Transverse colon (tissue), 4 donors: ENCODE results near the gene PTPN18. TPM values are rescaled to one million over a fixed set of nuclear protein-coding genes. Genes with fewer than 3 reads are reported as not detected.

Experiments
- DNase-seq: peaks from one replicate; pipeline ENCODE4 v3.0.0-alpha.2; 2019
- H3K27ac ChIP-seq, 4 donors: fragments of 200-600 bp; sonication (generic); 2 replicates each; pipeline ENCODE4 v1.5.1; 2016 to 2018; ENCODE audit warnings: inconsistent platforms in 4 of 4
- H3K27me3 ChIP-seq: fragments of 200-600 bp; sonication (generic); 2 replicates; pipeline ENCODE4 v1.5.1; 2017; ENCODE audit warnings: inconsistent platforms
- H3K36me3 ChIP-seq, 4 donors: fragments of 200-600 bp; sonication (generic); 2 replicates each; pipeline ENCODE4 v1.5.1; 2017 to 2019; ENCODE audit warnings: inconsistent platforms in 4 of 4
- H3K4me1 ChIP-seq, 4 donors: fragments of 200-600 bp; sonication (generic); 2 replicates each; pipeline ENCODE4 v1.5.1; 2017 to 2020; ENCODE audit warnings: inconsistent platforms in 4 of 4
- H3K4me3 ChIP-seq, 4 donors: fragments of 200-600 bp; sonication (generic); 1 replicate in 1 of 4; 2 replicates in 3 of 4; pipeline versions ENCODE4 v1.5.1 to v1.6.1; 2017 to 2019; ENCODE audit warnings: inconsistent platforms in 4 of 4
- H3K9me3 ChIP-seq, 2 donors: fragments of 200-600 bp; sonication (generic); 2 replicates each; pipeline ENCODE4 v1.5.1; 2017 to 2019; ENCODE audit warnings: inconsistent platforms in 2 of 2
- EP300 ChIP-seq: sonication (generic); formaldehyde crosslinking; IDR thresholded peaks from one replicate; pipeline ENCODE4 v1.6.1; 2017; ENCODE audit warnings: antibody characterized with exemption, low read depth
- POLR2A ChIP-seq: fragments of 450-650 bp; IDR thresholded peaks from one replicate; pipeline ENCODE4 v1.6.1; 2016; ENCODE audit warnings: antibody characterized with exemption, mild to moderate bottlenecking, moderate library complexity
- POLR2AphosphoS5 ChIP-seq, 3 donors: sonication (generic); formaldehyde crosslinking; IDR thresholded peaks; one replicate each; pipeline ENCODE4 v1.6.1; 2016; ENCODE audit warnings: antibody characterized with exemption in 3 of 3
- WGBS, 2 donors: methylation state at CpG; one replicate each; pipeline ENCODE4 v1.1.5; 2018; ENCODE audit warnings: low coverage in 1 of 2; 5-methylcytosine and 5-hydroxymethylcytosine counted together
- in situ Hi-C, 4 donors: fragments of 200-750 bp; cut with MboI; loops; one replicate each; pipeline versions ENCODE4 v1.15.0 to v1.15.1; 2017; ENCODE audit warnings: low sequenced_read_pairs in 3 of 4, low pct_ligation_motif_present in 1 of 4, low pct_unique_long_range_greater_than_20kb in 1 of 4
- intact Hi-C: fragments of 100-400 bp; cut with DNase I; formaldehyde crosslinking; loops from one replicate; pipeline ENCODE4 v1.15.1; 2023; ENCODE audit warnings: low total_unique reads
- total RNA-seq, 4 donors: library from RNA; depleted of rRNA; stranded (reverse); fragments of >200 nt; gene quantifications; one replicate each; pipeline ENCODE4 v1.1.0, GENCODE V29; 2016
- TF ChIP-seq, protein P1 (sequence below), 5 experiments: fragments of 200-600 bp in 3 of 5; fragments of 450-650 bp in 2 of 5; sonication (generic) in 3 of 5; IDR thresholded peaks; 1 replicate in 2 of 5; 2 replicates in 3 of 5; pipeline ENCODE4 v1.5.1; 2016 to 2017; ENCODE audit warnings: antibody characterized with exemption in 5 of 5, inconsistent platforms in 3 of 5, mild to moderate bottlenecking in 2 of 5, moderate library complexity in 1 of 5

PTPN18 gene
- total RNA-seq, 4 donors from 2014 or later, result 136 to 168 (median 148) TPM

- no peak for TF ChIP-seq EP300
- TF ChIP-seq, protein P1, sequence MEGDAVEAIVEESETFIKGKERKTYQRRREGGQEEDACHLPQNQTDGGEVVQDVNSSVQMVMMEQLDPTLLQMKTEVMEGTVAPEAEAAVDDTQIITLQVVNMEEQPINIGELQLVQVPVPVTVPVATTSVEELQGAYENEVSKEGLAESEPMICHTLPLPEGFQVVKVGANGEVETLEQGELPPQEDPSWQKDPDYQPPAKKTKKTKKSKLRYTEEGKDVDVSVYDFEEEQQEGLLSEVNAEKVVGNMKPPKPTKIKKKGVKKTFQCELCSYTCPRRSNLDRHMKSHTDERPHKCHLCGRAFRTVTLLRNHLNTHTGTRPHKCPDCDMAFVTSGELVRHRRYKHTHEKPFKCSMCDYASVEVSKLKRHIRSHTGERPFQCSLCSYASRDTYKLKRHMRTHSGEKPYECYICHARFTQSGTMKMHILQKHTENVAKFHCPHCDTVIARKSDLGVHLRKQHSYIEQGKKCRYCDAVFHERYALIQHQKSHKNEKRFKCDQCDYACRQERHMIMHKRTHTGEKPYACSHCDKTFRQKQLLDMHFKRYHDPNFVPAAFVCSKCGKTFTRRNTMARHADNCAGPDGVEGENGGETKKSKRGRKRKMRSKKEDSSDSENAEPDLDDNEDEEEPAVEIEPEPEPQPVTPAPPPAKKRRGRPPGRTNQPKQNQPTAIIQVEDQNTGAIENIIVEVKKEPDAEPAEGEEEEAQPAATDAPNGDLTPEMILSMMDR (IDR thresholded peaks at IDR 0.05), result no peak
- no peak for TF ChIP-seq POLR2A
- no peak for TF ChIP-seq POLR2AphosphoS5 (IDR thresholded peaks at IDR 0.05)
- no peak overlapping the region for H3K27ac ChIP-seq
- peaks cover 3 to 8% (median 5%) of the 10 kb centered on the region in 4 donors for H3K4me1 ChIP-seq
- 79 to 80% methylated on average over 2 to 6 of the region's 6 CpGs for WGBS, 2 donors
- DNase-seq, result no peak
- H3K27me3 ChIP-seq, result peaks cover 28% of the 10 kb centered on the region
- no peaks in the 10 kb centered on the region for H3K9me3 ChIP-seq
- in situ Hi-C loops, result loop anchor here (10.0 to 25.0 kb wide), 6 partner anchors 149 to 753 kb away; partner anchors contain the start of genes FAM168B (in 1 of the 4), MZT2B (in 1 of the 4) and SMPD4 (in 1 of the 4)
- intact Hi-C loops, result loop anchor here (10.0 kb wide), 2 partner anchors 149 to 399 kb away; partner anchors contain the start of genes MZT2B and SMPD4
- peaks cover 0 to 5% (median 2%) of the 10 kb centered on the region in 4 donors for H3K36me3 ChIP-seq
- H3K4me3 ChIP-seq, result no peak overlapping the region
Measured at GRCh38 chr2:130334026-130334425, 21.8 kb upstream of the PTPN18 start.

- Histone ChIP-seq H3K27me3 (peaks cover 19% of the 10 kb centered on the region), H3K27ac (no peak overlapping the region), H3K36me3 (peaks cover 0 to 12% (median 3%) of the 10 kb centered on the region in 4 donors), H3K4me3 (no peak overlapping the region), H3K9me3 (no peaks in the 10 kb centered on the region), H3K4me1 (peaks cover 3 to 8% (median 5%) of the 10 kb centered on the region in 4 donors)
- DNase-seq, result no peak
- in situ Hi-C loops, result loop anchor here (10.0 to 25.0 kb wide), 6 partner anchors 150 to 752 kb away; partner anchors contain the start of genes FAM168B (in 1 of the 4), MZT2B (in 1 of the 4) and SMPD4 (in 1 of the 4)
- intact Hi-C loops, result loop anchor here (10.0 kb wide), 2 partner anchors 150 to 400 kb away; partner anchors contain the start of genes MZT2B and SMPD4
- no peak for TF ChIP-seq EP300
Measured at GRCh38 chr2:130335226-130335625, 20.6 kb upstream of the PTPN18 start.

DNA sequence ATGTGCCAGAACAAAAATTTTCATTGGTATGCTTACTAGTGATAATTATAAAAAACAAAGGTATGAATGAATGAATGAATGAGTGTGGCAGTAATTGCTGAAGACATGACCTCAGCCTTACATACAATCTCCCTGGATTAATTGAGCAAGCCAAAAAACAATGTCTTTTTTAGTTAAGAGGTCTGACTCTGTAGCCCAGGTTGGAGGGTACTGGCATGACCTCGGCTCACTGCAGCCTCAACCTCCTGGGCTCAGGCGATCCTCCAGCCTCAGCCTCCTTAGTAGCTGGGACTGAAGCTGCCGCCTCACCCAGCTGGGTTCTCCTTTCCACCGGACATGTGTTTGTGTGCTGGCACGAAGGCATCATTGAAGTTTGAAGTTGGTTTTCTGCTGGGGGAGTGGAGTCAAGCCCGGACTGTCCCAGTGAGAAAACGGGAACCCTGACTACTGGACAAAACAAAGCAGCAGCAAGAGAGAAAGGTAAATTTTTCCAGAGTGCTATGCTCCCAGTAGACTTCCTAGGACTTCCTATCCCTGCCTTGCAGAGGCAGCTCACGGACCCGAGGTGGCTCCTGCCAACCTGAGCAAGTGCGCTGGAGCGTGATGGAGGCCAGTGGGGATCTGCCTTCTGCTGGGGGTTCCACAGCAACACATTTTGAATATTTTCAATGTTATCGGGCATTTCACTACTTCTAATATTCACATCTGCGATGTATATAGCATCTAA, 19.5 kb upstream of the PTPN18 start:
- TF ChIP-seq POLR2AphosphoS5 (IDR thresholded peaks at IDR 0.05) (no peak), EP300 (no peak), POLR2A (no peak)
- TF ChIP-seq, protein P1 (IDR thresholded peaks at IDR 0.05), result no peak
- no peak for DNase-seq
- H3K27me3 ChIP-seq, result peaks cover 8% of the 10 kb centered on the region
- H3K4me1 ChIP-seq, result peaks cover 7 to 15% (median 11%) of the 10 kb centered on the region in 4 donors
- in situ Hi-C loops (loop anchor here (10.0 to 25.0 kb wide), 6 partner anchors 152 to 751 kb away; partner anchors contain the start of genes FAM168B (in 1 of the 4), MZT2B (in 1 of the 4) and SMPD4 (in 1 of the 4)), intact Hi-C loops (loop anchor here (10.0 kb wide), 2 partner anchors 152 to 402 kb away; partner anchors contain the start of genes MZT2B and SMPD4)
- no peak overlapping the region for H3K27ac ChIP-seq
- WGBS, 2 donors, result 64 to 79% methylated on average over 4 to 13 of the region's 13 CpGs
- no peaks in the 10 kb centered on the region for H3K9me3 ChIP-seq
- peaks cover 0 to 12% (median 3%) of the 10 kb centered on the region in 4 donors for H3K36me3 ChIP-seq
- no peak overlapping the region for H3K4me3 ChIP-seq

DNA sequence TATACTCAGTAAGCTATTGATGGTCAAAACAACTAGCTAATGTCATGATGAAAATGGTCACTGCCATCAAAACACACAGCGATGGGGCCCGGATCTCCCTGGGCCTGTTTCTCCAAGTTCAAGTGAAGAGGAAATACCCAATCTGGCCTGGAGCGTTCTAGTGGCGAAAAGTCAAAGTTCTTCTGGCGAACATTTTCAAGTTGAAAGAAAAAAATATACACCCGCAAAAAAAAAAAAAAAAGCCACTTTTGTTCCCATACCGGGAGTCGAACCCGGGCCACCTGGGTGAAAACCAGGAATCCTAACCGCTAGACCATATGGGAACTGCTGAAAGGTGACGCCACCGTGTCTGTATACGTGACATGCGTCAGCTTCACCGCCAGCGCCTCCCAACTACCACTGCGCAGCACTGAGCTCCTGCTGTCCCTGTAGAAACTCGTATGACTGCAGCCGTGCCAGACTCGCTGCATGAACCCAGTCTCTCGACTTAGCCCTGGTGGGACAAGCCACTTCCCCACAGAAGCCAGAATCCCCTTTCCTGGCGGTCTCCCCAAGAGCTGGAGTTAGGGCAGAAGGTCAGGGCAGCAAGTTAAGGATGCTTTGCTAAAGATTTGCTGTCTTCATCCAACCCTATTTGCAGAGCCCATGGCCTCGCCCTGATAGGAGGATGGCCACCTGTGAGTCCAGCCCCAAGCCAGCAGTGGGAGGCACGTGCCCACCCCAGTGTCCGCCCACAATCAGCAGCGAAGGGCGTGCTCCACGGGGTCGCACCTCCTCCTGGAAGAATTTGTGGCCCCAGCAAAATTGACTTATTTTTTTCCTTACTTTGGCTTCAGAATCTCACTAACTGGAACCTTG, 18.8 kb upstream of the PTPN18 start:
- H3K36me3 ChIP-seq, result peaks cover 0 to 12% (median 3%) of the 10 kb centered on the region in 4 donors
- H3K4me1 ChIP-seq, result peaks cover 9 to 18% (median 13%) of the 10 kb centered on the region in 4 donors
- no peaks in the 10 kb centered on the region for H3K9me3 ChIP-seq
- peak overlapping the region; percentile 44 to 69 (median 63) for H3K27ac ChIP-seq
- peaks cover under 1% of the 10 kb centered on the region for H3K27me3 ChIP-seq
- WGBS, 2 donors, result 13 to 26% methylated on average over 14 to 29 of the region's 29 CpGs
- TF ChIP-seq EP300, result no peak
- peak in 1 of 3 donors; percentile 16 for TF ChIP-seq POLR2AphosphoS5 (IDR thresholded peaks at IDR 0.05)
- TF ChIP-seq POLR2A, result peak; percentile 58
- TF ChIP-seq, protein P1 (IDR thresholded peaks at IDR 0.05), result peak in 2 of 5 experiments; percentile 10 to 21
- peak overlapping the region in 3 of 4 donors; percentile 4 to 36 (median 23) for H3K4me3 ChIP-seq
- intact Hi-C loops, result loop anchor here (10.0 kb wide), 2 partner anchors 152 to 402 kb away; partner anchors contain the start of genes MZT2B and SMPD4
- DNase-seq, result peak; percentile 90
- in situ Hi-C loops, result loop anchor here (10.0 to 25.0 kb wide), 6 partner anchors 152 to 750 kb away; partner anchors contain the start of genes FAM168B (in 1 of the 4), MZT2B (in 1 of the 4) and SMPD4 (in 1 of the 4)
